GM23338 (cell line): ENCODE results near the gene SBNO1.
"Not testable (repeated sequence)": the region's sequence is repeated elsewhere in the genome, so short reads cannot be mapped to it uniquely, and the experiment has no call there.

Source experiments
- CREB1 ChIP-seq: fragments of 250-450 bp; sonication (Bioruptor Pico); IDR thresholded peaks from 2 replicates; pipeline ENCODE4 v1.5.0; 2020; ENCODE audit warnings: low read depth, mild to moderate bottlenecking, moderate library complexity
- CTCF ChIP-seq, 2 experiments: fragments of 200-600 bp in 1 of 2; sonication (generic) in 1 of 2; conservative IDR thresholded peaks; 2 replicates each; pipeline versions ENCODE4 v1.5.1 to v1.6.1; 2016 to 2017; ENCODE audit warnings: antibody characterized with exemption in 2 of 2, low read depth in 2 of 2, mild to moderate bottlenecking in 2 of 2, moderate library complexity in 1 of 2
- ETS1 ChIP-seq: IDR thresholded peaks from 2 replicates; pipeline ENCODE4 v1.6.1; 2016; ENCODE audit warnings: antibody characterized with exemption
- EZH2 ChIP-seq: fragments of 200-600 bp; sonication (generic); IDR thresholded peaks from one replicate; pipeline ENCODE4 v1.8.0; 2017; ENCODE audit warnings: antibody characterized with exemption, mild to moderate bottlenecking, low read depth; ENCODE audit not compliant: unreplicated experiment
- EZH2phosphoT487 ChIP-seq: fragments of 200-600 bp; sonication (generic); IDR thresholded peaks from one replicate; pipeline ENCODE4 v1.8.1; 2018; ENCODE audit warnings: antibody characterized with exemption; ENCODE audit not compliant: unreplicated experiment
- JUNB ChIP-seq: IDR thresholded peaks from one replicate; pipeline ENCODE4 v1.6.1; 2016; ENCODE audit warnings: antibody characterized with exemption; ENCODE audit not compliant: unreplicated experiment
- POLR2AphosphoS5 ChIP-seq: IDR thresholded peaks from 2 replicates; pipeline ENCODE4 v1.6.1; 2016; ENCODE audit warnings: antibody characterized with exemption, low read depth
- REST ChIP-seq: IDR thresholded peaks from one replicate; pipeline ENCODE4 v1.6.1; 2018; ENCODE audit warnings: antibody characterized with exemption; ENCODE audit not compliant: unreplicated experiment
- ZNF114 ChIP-seq: fragments of 250-450 bp; sonication (Bioruptor Pico); IDR thresholded peaks from 2 replicates; pipeline ENCODE4 v1.5.0; 2020; ENCODE audit warnings: mild to moderate bottlenecking, moderate library complexity

GRCh38 chr12:123252365-123252764, 112.3 kb downstream of the SBNO1 start:
- TF ChIP-seq CTCF (conservative IDR thresholded peaks at IDR 0.05; ENCODE audit: low read depth in 2 of 2); POLR2AphosphoS5; ZNF114; CREB1 (CRISPR knock-in tag); EZH2; REST; EZH2phosphoT487; ETS1; JUNB: not testable (repeated sequence)
